GM12878 (cell line): ENCODE data around the gene HSPE1. TPM values are rescaled to one million over a fixed set of nuclear protein-coding genes. Genes with fewer than 3 reads are reported as not detected.

ENCODE experiments used
- ASH2L ChIP-seq: fragments of 300-600, 200-600 bp; sonication (generic); IDR thresholded peaks from 2 replicates; pipeline ENCODE4 v1.6.1; 2017; ENCODE audit warnings: low read depth, mild to moderate bottlenecking, borderline replicate concordance
- ATF2 ChIP-seq: IDR thresholded peaks from 2 replicates; pipeline ENCODE4 v1.6.1; 2012; ENCODE audit warnings: low read length, inconsistent platforms
- BMI1 ChIP-seq: fragments of 450-650 bp; IDR thresholded peaks from 2 replicates; pipeline ENCODE4 v1.6.1; 2016; ENCODE audit warnings: mild to moderate bottlenecking, moderate library complexity, borderline replicate concordance
- CHD1 ChIP-seq: IDR thresholded peaks from 2 replicates; pipeline ENCODE4 v1.6.1; 2012; ENCODE audit warnings: low read depth, low read length, improper control_type of control experiment
- FOS ChIP-seq: IDR thresholded peaks from 3 replicates; pipeline ENCODE4 v1.6.1; 2011; ENCODE audit warnings: borderline replicate concordance; ENCODE audit not compliant: insufficient read length; ENCODE audit errors: extremely low read depth
- IRF3 ChIP-seq: fragments of 450-650 bp; IDR thresholded peaks from 2 replicates; pipeline ENCODE4 v1.6.1; 2014; ENCODE audit warnings: mild to moderate bottlenecking
- MAX ChIP-seq: IDR thresholded peaks from 2 replicates; pipeline ENCODE4 v1.6.1; 2012; ENCODE audit warnings: low read depth, low read length, improper control_type of control experiment
- NBN ChIP-seq: fragments of 450-650 bp; IDR thresholded peaks from 2 replicates; pipeline ENCODE4 v1.6.1; 2016
- PAX5 ChIP-seq: IDR thresholded peaks from 2 replicates; pipeline ENCODE4 v1.6.1; 2011; ENCODE audit warnings: low read depth, low read length, borderline replicate concordance
- RCOR1 ChIP-seq: conservative IDR thresholded peaks from 2 replicates; pipeline ENCODE4 v1.6.1; 2012; ENCODE audit warnings: low read depth, low read length, improper control_type of control experiment
- REST ChIP-seq: IDR thresholded peaks from 2 replicates; pipeline ENCODE4 v1.6.1; 2012; ENCODE audit warnings: mild to moderate bottlenecking, low read depth, low read length
- RUNX3 ChIP-seq: IDR thresholded peaks from 2 replicates; pipeline ENCODE4 v1.6.1; 2012; ENCODE audit warnings: low read length, inconsistent platforms
- SMAD1 ChIP-seq: fragments of 450-650 bp; IDR thresholded peaks from 2 replicates; pipeline ENCODE4 v1.6.1; 2018; ENCODE audit warnings: mild to moderate bottlenecking, low read depth; ENCODE audit not compliant: partially characterized antibody
- SREBF2 ChIP-seq: IDR thresholded peaks from 2 replicates; pipeline ENCODE4 v1.6.1; 2012; ENCODE audit warnings: mild to moderate bottlenecking, low read length
- STAT3 ChIP-seq: IDR thresholded peaks from 2 replicates; pipeline ENCODE4 v1.6.1; 2011; ENCODE audit warnings: low read depth, low read length, improper control_type of control experiment
- USF1 ChIP-seq: IDR thresholded peaks from 2 replicates; pipeline ENCODE4 v1.6.1; 2011; ENCODE audit warnings: borderline replicate concordance, low read depth, mild to moderate bottlenecking, moderate library complexity, mixed read lengths, low read length; ENCODE audit not compliant: insufficient read depth; ENCODE audit errors: extremely low read length
- ZBTB4 ChIP-seq: fragments of 450-650 bp; formaldehyde crosslinking; IDR thresholded peaks from 2 replicates; pipeline ENCODE4 v1.4.0; 2022; ENCODE audit warnings: mild to moderate bottlenecking, moderate library complexity
- ZNF207 ChIP-seq: fragments of 450-650 bp; IDR thresholded peaks from 2 replicates; pipeline ENCODE4 v1.6.1; 2014; ENCODE audit warnings: antibody characterized with exemption, mild to moderate bottlenecking, borderline replicate concordance
- ZZZ3 ChIP-seq: IDR thresholded peaks from 2 replicates; pipeline ENCODE4 v1.6.1; 2011; ENCODE audit warnings: low read depth; ENCODE audit not compliant: control insufficient read depth, insufficient read length
- polyA plus RNA-seq, 11 experiments: library from polyadenylated mRNA; depleted of rRNA in 4 of 11; unstranded in 6 of 11; stranded (reverse) in 5 of 11; fragments of >200 nt; fragmentation: Nextera tagmentation in 4 of 11; fragmentation: Illumina TruSeq in 1 of 11; extraction: Ambion mirVana in 4 of 11; extraction: Trizol in 1 of 11; gene quantifications; 1 replicate in 1 of 11; 2 replicates in 10 of 11; pipeline versions ENCODE4 v1.2.1 to v1.2.3, GENCODE V29; 2011 to 2016; ENCODE audit warnings: inconsistent platforms in 2 of 11, missing spikeins in 2 of 11, low read depth in 1 of 11
- total RNA-seq, 4 experiments: library from RNA; depleted of rRNA in 3 of 4; stranded (reverse); fragments of >200 nt in 3 of 4; fragmentation: Illumina TruSeq in 1 of 4; extraction: Trizol in 1 of 4; gene quantifications; 2 replicates each; pipeline versions ENCODE4 v1.2.1 to v1.2.3, GENCODE V29; 2013 to 2021

Gene HSPE1
- total and polyA plus RNA-seq, 10 of the 15 experiments (the other 5 are each of a cell fraction or from before 2014, with no cell fraction given), result 180 to 1,096 (median 505) TPM

- 0 out of 2 replicates have a peak, but pooled peaks have one; percentile 33 for TF ChIP-seq REST
- peak; percentile 49; the same call in 1 of the 2 replicates for TF ChIP-seq IRF3
- TF ChIP-seq ZNF207, result peak; percentile 97
- TF ChIP-seq USF1, result no peak
- TF ChIP-seq PAX5, result no peak; the same call in 1 of the 2 replicates
- TF ChIP-seq ATF2, result no peak
- TF ChIP-seq MAX, result peak; percentile 73
- TF ChIP-seq BMI1, result no peak
- 0 out of 2 replicates have a peak, but pooled peaks have one; percentile 71 for TF ChIP-seq RCOR1
- TF ChIP-seq SREBF2, result 0 out of 2 replicates have a peak, but pooled peaks have one; percentile 13
- TF ChIP-seq SMAD1, result no peak
- no peak for TF ChIP-seq FOS
- TF ChIP-seq STAT3, result no peak
- TF ChIP-seq ZBTB4, result no peak
- TF ChIP-seq NBN, result peak; percentile 97
- 0 out of 2 replicates have a peak, but pooled peaks have one; percentile 75 for TF ChIP-seq ASH2L
- TF ChIP-seq CHD1, result peak; percentile 60; the same call in 1 of the 2 replicates
- TF ChIP-seq RUNX3, result peak; percentile 58
- TF ChIP-seq ZZZ3, result no peak
Observed at GRCh38 chr2:197515739-197516392, 15.7 kb downstream of the HSPE1 start, which contains the start of gene MOB4 (continued).
